ACC112 (cell line): Measurements from ENCODE around the gene CNNM2.
"Not testable (repeated sequence)": the region's sequence is repeated elsewhere in the genome, so short reads cannot be mapped to it uniquely, and the experiment has no call there.

Source experiments
- H2AFZ ChIP-seq: fragments of 200-600 bp; sonication (generic); one replicate; pipeline ENCODE4 v1.6.0; 2017; ENCODE audit warnings: antibody characterized with exemption, low read length; ENCODE audit not compliant: unreplicated experiment
- H3K27ac ChIP-seq: fragments of 200-600 bp; sonication (generic); 2 replicates; pipeline ENCODE4 v1.5.1; 2014; ENCODE audit warnings: low read depth, mild to moderate bottlenecking, antibody characterized with exemption, low read length, moderate library complexity
- H3K27me3 ChIP-seq: fragments of 200-600 bp; sonication (generic); 2 replicates; pipeline ENCODE4 v1.6.1; 2014; ENCODE audit warnings: mild to moderate bottlenecking, antibody characterized with exemption, low read length, moderate library complexity, mixed read lengths; ENCODE audit not compliant: insufficient read depth
- H3K36me3 ChIP-seq: fragments of 200-600 bp; sonication (generic); 2 replicates; pipeline ENCODE4 v1.6.1; 2016; ENCODE audit warnings: mild to moderate bottlenecking, antibody characterized with exemption, low read length, moderate library complexity, mixed read lengths; ENCODE audit not compliant: insufficient read depth
- H3K4me1 ChIP-seq: fragments of 200-600 bp; sonication (generic); one replicate; pipeline ENCODE4 v1.6.1; 2016; ENCODE audit warnings: low read length, mixed read lengths; ENCODE audit not compliant: insufficient read depth, unreplicated experiment, control insufficient read depth
- H3K4me3 ChIP-seq: fragments of 200-600 bp; sonication (generic); 2 replicates; pipeline ENCODE4 v1.5.1; 2014; ENCODE audit warnings: mild to moderate bottlenecking, low read depth, low read length
- H3K79me2 ChIP-seq: fragments of 200-600 bp; sonication (generic); one replicate; pipeline ENCODE4 v1.6.0; 2016; ENCODE audit warnings: low read length; ENCODE audit not compliant: control insufficient read depth, unreplicated experiment, insufficient read depth

The CNNM2 gene

GRCh38 chr10:102965311-102965851 is 47.3 kb downstream of the CNNM2 start:
- no peaks in the 10 kb centered on the region for H3K27me3 ChIP-seq
- H3K79me2 ChIP-seq: no peaks in the 10 kb centered on the region
- no peak overlapping the region for H2AFZ ChIP-seq
- no peak overlapping the region for H3K27ac ChIP-seq
- H3K4me3 ChIP-seq: no peak overlapping the region
- no peaks in the 10 kb centered on the region for H3K4me1 ChIP-seq
- H3K36me3 ChIP-seq: no peaks in the 10 kb centered on the region

DNA sequence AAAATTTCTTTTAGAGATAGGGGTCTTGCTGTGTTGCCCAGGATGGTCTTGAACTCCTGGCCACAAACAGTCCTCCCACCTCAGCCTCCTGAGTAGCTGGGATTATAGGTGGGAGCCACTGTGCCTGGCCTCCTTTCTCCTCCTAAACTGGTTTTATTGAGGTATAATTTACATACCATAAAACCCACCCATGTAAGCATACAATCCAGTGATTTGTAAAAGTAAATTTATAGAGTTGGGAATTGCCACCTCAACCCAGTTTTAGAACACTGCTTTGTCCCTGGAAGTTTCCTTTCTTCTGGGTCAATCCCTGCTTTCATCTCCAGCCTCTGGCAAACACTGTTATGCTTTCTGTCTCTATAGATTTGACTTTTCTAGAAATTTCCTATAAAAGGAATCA is 49.0 kb downstream of the CNNM2 start:
- H3K36me3 ChIP-seq: no peaks in the 10 kb centered on the region
- H3K79me2 ChIP-seq: no peaks in the 10 kb centered on the region
- no peak overlapping the region for H3K27ac ChIP-seq
- H2AFZ ChIP-seq: no peak overlapping the region
- H3K27me3 ChIP-seq: no peaks in the 10 kb centered on the region
- H3K4me3 ChIP-seq: no peak overlapping the region
- H3K4me1 ChIP-seq: no peaks in the 10 kb centered on the region

DNA sequence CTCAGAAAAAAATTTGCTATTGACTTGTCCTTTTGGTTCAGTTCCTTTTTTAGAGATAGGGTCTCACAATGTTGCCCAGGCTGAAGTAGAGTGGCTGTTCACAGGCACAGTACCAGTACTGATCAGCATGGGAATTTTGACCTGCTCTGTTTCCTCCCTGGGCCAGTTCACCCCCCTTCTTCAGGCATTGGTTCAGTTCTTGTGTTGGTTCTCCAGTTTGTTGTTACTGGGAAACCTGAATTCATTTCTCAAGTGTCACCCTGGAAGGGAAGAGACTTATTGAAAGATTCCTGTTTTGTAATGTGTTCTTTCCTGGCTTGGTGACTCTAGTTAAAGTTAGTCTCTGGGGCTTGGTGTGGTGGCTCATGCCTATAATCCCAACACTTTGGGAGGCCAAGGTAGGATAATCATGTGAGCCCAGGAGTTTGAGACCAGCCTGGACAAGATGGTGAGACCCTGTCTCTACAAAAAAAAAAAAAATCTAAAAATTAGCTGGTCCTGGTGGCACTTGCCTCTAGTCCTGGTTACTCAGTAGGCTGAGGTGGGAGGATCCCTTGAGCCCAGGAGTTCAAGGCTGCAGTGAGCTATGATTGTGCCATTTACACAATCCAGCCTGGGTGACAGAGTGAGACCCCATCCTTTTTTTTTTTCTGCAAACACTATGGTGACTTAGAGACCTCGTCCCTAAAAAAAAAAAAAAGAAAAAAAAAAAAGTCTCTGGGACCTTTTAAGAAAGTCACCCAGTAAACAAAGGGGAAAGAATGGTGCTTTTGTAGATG is 52.7 kb downstream of the CNNM2 start:
- Histone ChIP-seq H3K4me3 (no peak overlapping the region), H3K79me2 (no peaks in the 10 kb centered on the region), H3K27me3 (no peaks in the 10 kb centered on the region), H3K4me1 (no peaks in the 10 kb centered on the region), H2AFZ (no peak overlapping the region), H3K36me3 (no peaks in the 10 kb centered on the region), H3K27ac (no peak overlapping the region)

DNA sequence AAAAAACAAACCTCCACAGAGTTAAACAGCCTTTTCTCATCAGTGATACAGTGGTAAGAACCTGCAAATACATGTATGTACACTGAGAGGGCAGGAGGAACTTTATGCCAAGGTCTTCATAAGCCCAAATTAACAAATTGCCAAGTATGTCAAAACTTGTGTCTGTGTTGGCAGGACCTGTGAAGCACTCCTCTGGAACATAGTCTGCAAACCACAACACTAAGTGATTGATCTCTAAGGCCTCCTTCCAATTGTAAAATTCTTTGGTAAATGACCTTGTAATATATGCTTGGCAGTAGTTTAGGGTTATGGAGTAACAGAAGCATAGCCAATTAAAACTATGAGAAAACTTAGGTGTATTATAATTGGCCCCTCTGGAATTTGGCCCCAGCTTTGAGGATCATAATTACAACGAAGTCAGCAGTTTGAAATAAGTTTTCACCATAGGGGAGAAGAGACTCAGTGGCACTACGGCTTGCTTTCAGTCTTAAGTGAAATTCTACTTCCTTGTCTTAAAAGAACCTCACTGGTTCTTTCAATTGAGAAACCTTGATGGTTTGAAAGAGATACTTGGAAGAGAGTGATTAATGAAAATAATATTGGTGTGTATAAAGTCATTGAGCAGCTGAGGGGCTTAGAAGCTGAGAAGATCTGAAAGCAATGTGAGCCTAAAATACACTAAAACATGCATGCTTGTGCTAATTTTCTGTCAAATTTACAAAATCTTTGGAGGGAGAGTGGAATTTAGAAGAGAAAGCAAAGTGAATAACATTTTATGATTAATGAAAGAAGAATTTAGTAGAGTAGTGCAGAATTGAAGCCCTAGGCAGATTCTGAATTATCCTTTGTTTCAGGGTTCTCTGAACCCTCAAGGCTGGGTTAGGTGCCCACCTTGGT is 57.6 kb downstream of the CNNM2 start:
- Histone ChIP-seq H3K36me3 (no peaks in the 10 kb centered on the region), H3K79me2 (no peaks in the 10 kb centered on the region), H2AFZ (no peak overlapping the region), H3K27ac (no peak overlapping the region), H3K4me1 (no peaks in the 10 kb centered on the region), H3K4me3 (no peak overlapping the region), H3K27me3 (no peaks in the 10 kb centered on the region)

DNA sequence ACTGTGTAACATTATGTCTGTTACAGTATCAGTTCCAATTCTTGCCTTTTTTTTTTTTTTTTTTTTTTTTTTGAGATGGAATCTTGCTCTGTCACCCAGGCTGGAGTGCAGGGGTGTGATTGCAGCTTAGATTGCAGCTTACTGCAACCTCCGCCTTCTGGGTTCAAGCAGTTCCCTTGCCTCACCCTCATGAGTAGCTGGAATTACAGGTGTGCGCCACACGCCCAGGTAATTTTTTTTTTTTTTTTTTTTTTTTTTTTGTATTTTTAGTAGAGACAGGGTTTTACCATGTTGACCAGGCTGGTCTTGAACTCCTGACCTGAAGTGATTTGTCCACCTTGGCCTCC is 58.3 kb downstream of the CNNM2 start:
- H3K27ac ChIP-seq, H3K27me3 ChIP-seq, H3K36me3 ChIP-seq, H3K4me1 ChIP-seq, H3K4me3 ChIP-seq, H3K79me2 ChIP-seq, H2AFZ ChIP-seq: not testable (repeated sequence)

GRCh38 chr10:102982296-102982695 is 64.2 kb downstream of the CNNM2 start:
- Histone ChIP-seq H3K27ac (no peak overlapping the region), H3K27me3 (no peaks in the 10 kb centered on the region), H3K36me3 (no peaks in the 10 kb centered on the region), H3K4me1 (no peaks in the 10 kb centered on the region), H3K79me2 (no peaks in the 10 kb centered on the region), H3K4me3 (no peak overlapping the region), H2AFZ (no peak overlapping the region)

GRCh38 chr10:102984086-102984485 is 66.0 kb downstream of the CNNM2 start:
- Histone ChIP-seq H3K27ac (no peak overlapping the region), H3K4me1 (no peaks in the 10 kb centered on the region), H2AFZ (no peak overlapping the region), H3K27me3 (no peaks in the 10 kb centered on the region), H3K4me3 (no peak overlapping the region), H3K79me2 (no peaks in the 10 kb centered on the region), H3K36me3 (no peaks in the 10 kb centered on the region)

GRCh38 chr10:102985811-102986210 is 67.7 kb downstream of the CNNM2 start:
- no peaks in the 10 kb centered on the region for H3K4me1 ChIP-seq
- H3K27ac ChIP-seq: no peak overlapping the region
- H3K79me2 ChIP-seq: no peaks in the 10 kb centered on the region
- H2AFZ ChIP-seq: no peak overlapping the region
- no peaks in the 10 kb centered on the region for H3K27me3 ChIP-seq
- H3K36me3 ChIP-seq: no peaks in the 10 kb centered on the region
- H3K4me3 ChIP-seq: no peak overlapping the region

DNA sequence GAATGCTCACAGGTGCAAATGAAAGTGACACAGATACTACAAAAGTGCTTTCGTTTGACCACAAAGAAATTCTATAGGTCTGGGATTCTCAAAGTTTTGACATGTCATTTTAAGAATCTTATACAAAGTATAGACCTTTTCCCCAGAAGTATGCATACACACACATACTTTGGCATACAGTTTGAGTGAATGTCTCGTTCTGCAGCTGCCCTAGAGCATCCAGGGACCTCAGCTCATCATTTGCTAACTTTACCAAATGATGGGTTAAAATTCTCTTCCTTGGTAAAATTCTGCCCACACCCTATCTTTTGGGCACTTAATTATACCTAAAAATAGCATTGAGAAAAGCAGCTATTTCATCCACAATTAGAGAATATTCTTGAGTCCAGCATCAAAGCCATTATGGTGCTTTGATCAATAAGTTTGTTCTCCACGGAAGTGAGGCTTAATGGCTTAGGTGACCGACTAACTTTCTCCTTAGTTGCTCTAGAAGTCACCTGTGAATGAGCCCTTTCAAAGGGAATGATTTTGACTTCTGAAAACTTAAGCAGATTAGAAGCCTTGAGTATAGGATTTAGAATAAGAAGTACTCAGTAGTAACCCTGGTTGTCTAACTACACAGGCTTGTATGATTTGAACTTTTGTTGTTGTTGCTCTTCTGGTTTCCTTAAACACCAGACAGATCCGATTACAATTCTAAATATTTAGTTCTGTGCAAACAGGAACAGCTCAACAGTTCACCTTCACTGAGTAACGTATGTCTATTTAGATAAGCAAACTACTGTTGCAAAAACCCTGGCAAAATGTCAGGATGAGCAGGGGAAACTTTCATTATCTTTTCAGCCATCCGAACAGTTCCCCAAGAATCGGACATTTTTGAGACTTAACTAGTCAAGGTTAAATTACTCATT is 70.6 kb downstream of the CNNM2 start:
- Histone ChIP-seq H3K4me1 (no peaks in the 10 kb centered on the region), H3K36me3 (no peaks in the 10 kb centered on the region), H2AFZ (peak overlapping the region; percentile 2), H3K27ac (no peak overlapping the region), H3K27me3 (no peaks in the 10 kb centered on the region), H3K79me2 (no peaks in the 10 kb centered on the region), H3K4me3 (peak overlapping the region; percentile 24)

GRCh38 chr10:102994531-102995295 is 76.6 kb downstream of the CNNM2 start:
- Histone ChIP-seq H3K79me2 (no peaks in the 10 kb centered on the region), H3K4me1 (no peaks in the 10 kb centered on the region), H3K4me3 (no peak overlapping the region), H3K36me3 (no peaks in the 10 kb centered on the region), H3K27ac (no peak overlapping the region), H3K27me3 (no peaks in the 10 kb centered on the region), H2AFZ (no peak overlapping the region)
